GM10248 (cell line): ENCODE data around the gene GPX7.

Source experiments
- CTCF ChIA-PET: fragments of 300-600 bp; sonication (Branson Sonifier 250); formaldehyde crosslinking; extraction: SDS; loops from one replicate; lab custom pipeline; 2021; ENCODE audit warnings: antibody characterized with exemption; lab: Yijun Ruan, JAX
- POLR2A ChIA-PET: fragments of 350-650 bp; sonication (Branson Sonifier 250); formaldehyde crosslinking; extraction: SDS; loops from one replicate; lab custom pipeline; 2020; ENCODE audit warnings: antibody characterized with exemption; lab: Yijun Ruan, JAX
- DNase-seq: peaks from one replicate; pipeline ENCODE4 v3.0.0; 2012; ENCODE audit errors: extremely low spot score
- CTCF ChIP-seq: IDR thresholded peaks from 2 replicates; pipeline ENCODE4 v1.5.1; 2012; ENCODE audit warnings: mild to moderate bottlenecking, low read depth; ENCODE audit errors: extremely low read depth, missing control alignments, control extremely low read depth

GPX7 gene

DNA sequence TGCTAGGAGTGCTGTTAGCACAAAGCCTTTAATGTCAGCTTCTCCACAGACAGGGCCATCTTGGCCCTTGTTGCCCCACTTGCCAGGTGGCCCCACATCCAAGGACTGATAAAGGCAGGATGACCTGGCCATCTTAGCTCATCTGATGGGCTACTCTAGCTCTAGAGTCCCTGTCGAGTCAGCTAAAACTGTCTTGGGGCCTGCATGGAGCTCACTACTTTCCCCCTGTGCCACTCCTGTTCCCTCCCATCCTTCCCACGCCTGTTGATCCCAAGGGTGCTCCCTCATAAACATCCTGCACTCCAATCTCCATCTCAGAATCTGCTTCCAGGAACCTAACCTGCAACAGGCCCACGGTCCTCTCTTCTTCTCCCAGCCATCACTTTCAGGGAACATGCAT, 652 bp upstream of the GPX7 start:
- DNase-seq, result no peak
- ChIA-PET CTCF (interaction anchor here (0.8 to 1.5 kb wide), 5 partner anchors 10 to 85 kb away, joined by 3 read pairs; no protein-coding TSS in a partner anchor), POLR2A (no interaction called here)
- no peak for TF ChIP-seq CTCF

- CTCF ChIA-PET, result interaction anchor here (1.4 to 2.5 kb wide), 5 partner anchors 8 to 38 kb away, joined by 3 to 7 read pairs (median 5); no protein-coding TSS in a partner anchor
- peak; percentile 26 for DNase-seq
- TF ChIP-seq CTCF, result no peak
- POLR2A ChIA-PET, result no interaction called here
Measured at GRCh38 chr1:52602856-52603600, 857 bp downstream of the GPX7 start.

DNA sequence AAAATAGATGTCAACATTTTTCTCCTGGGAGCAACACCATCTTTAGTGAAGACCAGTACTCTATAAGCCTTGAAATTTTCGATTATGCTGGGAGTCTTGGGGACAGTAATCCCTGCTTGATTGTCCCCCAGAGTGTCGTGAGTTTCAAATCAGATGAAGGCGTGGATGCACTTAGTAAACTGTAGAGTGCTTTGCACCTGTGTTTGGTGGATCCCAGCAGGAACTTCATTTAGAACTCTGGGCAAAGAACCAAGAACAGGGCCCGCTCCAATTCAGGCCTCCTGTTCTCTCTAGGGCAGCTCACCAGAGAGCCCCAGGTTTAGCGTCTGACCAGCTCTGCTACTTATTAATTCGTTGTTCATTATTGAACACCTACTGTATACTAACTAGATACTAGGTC, 1.5 kb downstream of the GPX7 start:
- ChIA-PET POLR2A (no interaction called here), CTCF (interaction anchor here (1.4 to 2.5 kb wide), 7 partner anchors 9 to 54 kb away, joined by 3 to 7 read pairs (median 5); no protein-coding TSS in a partner anchor)
- TF ChIP-seq CTCF, result no peak
- no peak for DNase-seq

- ChIA-PET POLR2A (no interaction called here), CTCF (interaction anchor here (0.8 to 2.5 kb wide), 8 partner anchors 10 to 82 kb away, joined by 3 to 7 read pairs (median 4); no protein-coding TSS in a partner anchor)
- no peak for DNase-seq
- no peak for TF ChIP-seq CTCF
Measured at GRCh38 chr1:52604063-52604770, 2.0 kb downstream of the GPX7 start.

DNA sequence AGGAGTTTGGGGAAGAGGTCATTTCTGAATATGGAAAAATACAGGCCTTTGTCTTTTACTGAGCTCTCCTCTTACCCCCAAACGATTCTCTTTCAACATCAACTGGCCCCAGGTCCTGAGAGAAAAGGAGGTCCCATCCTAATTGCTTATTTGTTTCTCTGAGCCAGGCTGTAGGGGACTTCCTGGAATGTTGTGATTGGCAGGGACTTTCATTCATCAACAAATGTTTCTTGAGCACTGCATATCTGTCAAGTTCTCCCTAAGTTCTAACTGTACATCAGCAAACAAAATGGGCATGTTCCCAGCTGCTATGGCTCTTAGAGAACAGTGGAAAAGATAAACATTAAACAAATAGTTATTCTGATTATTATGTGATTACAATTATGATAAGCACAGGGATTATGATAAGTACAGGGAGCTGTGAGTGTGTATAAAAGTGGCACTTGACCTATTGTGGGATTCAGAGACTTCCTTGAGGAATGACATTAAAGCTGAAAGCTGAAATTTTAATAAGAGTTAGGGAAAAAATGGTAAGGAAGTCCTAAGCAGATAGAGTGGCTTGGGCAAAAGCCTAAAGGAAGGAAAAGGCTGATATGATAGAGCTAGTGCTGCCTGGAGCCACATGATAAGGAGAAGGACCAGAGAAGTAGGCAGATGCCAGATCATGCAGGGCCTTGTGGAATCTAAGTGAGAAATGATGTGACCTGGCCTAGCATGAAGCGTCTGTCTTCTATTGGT, 11.6 kb downstream of the GPX7 start:
- ChIA-PET POLR2A (interaction anchor here (0.6 kb wide), 1 partner anchor 246 kb away, joined by 3 read pairs; no protein-coding TSS in a partner anchor), CTCF (interaction anchor here (1.2 to 1.3 kb wide), 2 partner anchors 11 to 18 kb away, joined by 3 read pairs; no protein-coding TSS in a partner anchor)
- no peak for TF ChIP-seq CTCF
- DNase-seq, result no peak

GRCh38 chr1:52614671-52615070, 12.5 kb downstream of the GPX7 start:
- no peak for TF ChIP-seq CTCF
- ChIA-PET POLR2A (no interaction called here), CTCF (interaction anchor here (1.2 to 1.3 kb wide), 2 partner anchors 10 to 17 kb away, joined by 3 read pairs; no protein-coding TSS in a partner anchor)
- DNase-seq, result no peak
